Brain microvascular endothelial cell (primary cell): ENCODE data around the gene FBRSL1.
A peak's percentile ranks its signal among the peaks of the same experiment; 100 is the strongest.

Experiments
- DNase-seq: peaks from one replicate; pipeline ENCODE4 v3.0.0-alpha.2; 2020
- H3K27ac ChIP-seq: fragments of 250-450 bp; sonication (Bioruptor Pico); 2 replicates; pipeline ENCODE4 v1.5.1; 2020; ENCODE audit warnings: mild to moderate bottlenecking, moderate library complexity
- H3K27me3 ChIP-seq: fragments of 250-450 bp; sonication (Bioruptor Pico); replicated peaks from 2 replicates; pipeline ENCODE4 v1.5.1; 2020; ENCODE audit warnings: mild to moderate bottlenecking
- H3K36me3 ChIP-seq: fragments of 250-450 bp; sonication (Bioruptor Pico); replicated peaks from 2 replicates; pipeline ENCODE4 v1.5.1; 2020; ENCODE audit warnings: mild to moderate bottlenecking
- H3K4me3 ChIP-seq: 2 replicates; pipeline ENCODE4 v1.5.1; 2011; ENCODE audit warnings: low read depth, mild to moderate bottlenecking, control low read depth, low read length, moderate library complexity
- in situ Hi-C: cut with HindIII; loops from 2 replicates; pipeline ENCODE4 v1.10.0; 2017; ENCODE audit warnings: low sequenced_read_pairs, low pct_ligation_motif_present
- TF ChIP-seq, protein P1 (sequence below): IDR thresholded peaks from 2 replicates; pipeline ENCODE4 v1.5.1; 2011; ENCODE audit warnings: low read depth, mild to moderate bottlenecking, moderate library complexity, low read length, control low read depth, inconsistent platforms; ENCODE audit errors: missing control alignments

FBRSL1 gene

DNA sequence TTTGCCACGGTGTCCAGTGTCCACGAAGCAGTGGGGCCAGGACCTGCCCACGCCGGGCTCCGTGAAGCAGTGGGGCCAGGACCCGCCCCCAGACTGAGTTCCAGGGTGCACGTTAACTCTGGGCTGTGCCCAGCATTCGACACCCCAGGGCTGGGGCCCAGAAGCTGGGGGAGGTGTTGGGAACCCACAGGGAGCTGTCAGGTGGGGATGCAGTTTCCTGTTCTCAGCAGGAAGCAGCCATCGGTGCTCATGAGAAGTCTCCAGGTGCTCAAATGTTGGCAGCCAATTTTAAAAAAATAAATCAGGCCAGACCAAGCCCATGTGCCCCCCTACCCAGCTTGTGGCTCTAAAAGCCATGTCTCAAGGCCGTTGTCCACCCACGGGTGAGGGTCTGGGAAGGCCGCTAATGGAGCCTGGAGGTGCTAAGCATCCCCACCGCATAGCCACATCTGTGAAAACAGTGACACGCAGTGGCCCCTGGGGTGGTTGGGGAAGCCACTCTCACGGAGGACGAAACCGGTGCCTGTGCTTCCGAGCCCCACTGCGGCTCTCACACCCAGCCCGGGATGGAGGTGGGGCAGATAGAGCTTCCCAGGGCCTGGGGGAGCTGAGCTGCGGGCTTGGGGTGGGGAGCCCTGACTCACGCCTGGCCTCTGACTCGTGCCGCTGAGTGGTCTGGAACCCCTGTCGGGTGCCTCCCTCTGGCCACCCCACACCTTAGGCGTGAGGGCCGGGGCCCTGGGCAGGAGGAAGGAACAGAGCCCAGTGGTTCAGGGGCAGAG is 53.5 kb downstream of the FBRSL1 start:
- in situ Hi-C loops, result no loop called here
- Histone ChIP-seq H3K27ac (no peak overlapping the region), H3K4me3 (no peak overlapping the region), H3K27me3 (no peaks in the 10 kb centered on the region), H3K36me3 (no peaks in the 10 kb centered on the region)
- TF ChIP-seq, protein P1, sequence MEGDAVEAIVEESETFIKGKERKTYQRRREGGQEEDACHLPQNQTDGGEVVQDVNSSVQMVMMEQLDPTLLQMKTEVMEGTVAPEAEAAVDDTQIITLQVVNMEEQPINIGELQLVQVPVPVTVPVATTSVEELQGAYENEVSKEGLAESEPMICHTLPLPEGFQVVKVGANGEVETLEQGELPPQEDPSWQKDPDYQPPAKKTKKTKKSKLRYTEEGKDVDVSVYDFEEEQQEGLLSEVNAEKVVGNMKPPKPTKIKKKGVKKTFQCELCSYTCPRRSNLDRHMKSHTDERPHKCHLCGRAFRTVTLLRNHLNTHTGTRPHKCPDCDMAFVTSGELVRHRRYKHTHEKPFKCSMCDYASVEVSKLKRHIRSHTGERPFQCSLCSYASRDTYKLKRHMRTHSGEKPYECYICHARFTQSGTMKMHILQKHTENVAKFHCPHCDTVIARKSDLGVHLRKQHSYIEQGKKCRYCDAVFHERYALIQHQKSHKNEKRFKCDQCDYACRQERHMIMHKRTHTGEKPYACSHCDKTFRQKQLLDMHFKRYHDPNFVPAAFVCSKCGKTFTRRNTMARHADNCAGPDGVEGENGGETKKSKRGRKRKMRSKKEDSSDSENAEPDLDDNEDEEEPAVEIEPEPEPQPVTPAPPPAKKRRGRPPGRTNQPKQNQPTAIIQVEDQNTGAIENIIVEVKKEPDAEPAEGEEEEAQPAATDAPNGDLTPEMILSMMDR, result no peak
- no peak for DNase-seq

- no peaks in the 10 kb centered on the region for H3K27me3 ChIP-seq
- in situ Hi-C loops, result no loop called here
- DNase-seq, result no peak
- TF ChIP-seq, protein P1, result peak; percentile 54
- no peaks in the 10 kb centered on the region for H3K36me3 ChIP-seq
- no peak overlapping the region for H3K27ac ChIP-seq
- no peak overlapping the region for H3K4me3 ChIP-seq
These were observed 54.1 kb downstream of the FBRSL1 start for GRCh38 chr12:132544080-132544397.

DNA sequence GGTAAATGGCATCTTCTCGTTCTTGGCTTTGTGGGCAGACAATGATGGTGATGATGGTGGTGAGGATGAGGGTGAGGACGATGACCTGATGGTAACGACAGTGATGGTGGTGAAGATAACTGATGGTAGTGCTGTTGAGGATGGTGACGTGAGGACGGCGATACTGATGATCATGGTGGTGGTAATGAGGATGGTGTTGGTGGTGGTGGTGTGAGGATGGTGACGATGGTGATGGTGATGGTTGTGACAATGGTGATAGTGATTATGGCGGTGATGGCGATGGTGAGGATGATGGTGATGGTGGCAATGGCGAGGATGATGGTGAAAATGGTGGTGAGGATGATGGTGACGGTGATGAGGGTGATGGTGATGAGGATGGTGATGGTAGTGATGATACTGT is 54.5 kb downstream of the FBRSL1 start:
- Histone ChIP-seq H3K4me3 (no peak overlapping the region), H3K27ac (no peak overlapping the region), H3K27me3 (no peaks in the 10 kb centered on the region), H3K36me3 (no peaks in the 10 kb centered on the region)
- no peak for DNase-seq
- in situ Hi-C loops, result no loop called here
- TF ChIP-seq, protein P1, result no peak

DNA sequence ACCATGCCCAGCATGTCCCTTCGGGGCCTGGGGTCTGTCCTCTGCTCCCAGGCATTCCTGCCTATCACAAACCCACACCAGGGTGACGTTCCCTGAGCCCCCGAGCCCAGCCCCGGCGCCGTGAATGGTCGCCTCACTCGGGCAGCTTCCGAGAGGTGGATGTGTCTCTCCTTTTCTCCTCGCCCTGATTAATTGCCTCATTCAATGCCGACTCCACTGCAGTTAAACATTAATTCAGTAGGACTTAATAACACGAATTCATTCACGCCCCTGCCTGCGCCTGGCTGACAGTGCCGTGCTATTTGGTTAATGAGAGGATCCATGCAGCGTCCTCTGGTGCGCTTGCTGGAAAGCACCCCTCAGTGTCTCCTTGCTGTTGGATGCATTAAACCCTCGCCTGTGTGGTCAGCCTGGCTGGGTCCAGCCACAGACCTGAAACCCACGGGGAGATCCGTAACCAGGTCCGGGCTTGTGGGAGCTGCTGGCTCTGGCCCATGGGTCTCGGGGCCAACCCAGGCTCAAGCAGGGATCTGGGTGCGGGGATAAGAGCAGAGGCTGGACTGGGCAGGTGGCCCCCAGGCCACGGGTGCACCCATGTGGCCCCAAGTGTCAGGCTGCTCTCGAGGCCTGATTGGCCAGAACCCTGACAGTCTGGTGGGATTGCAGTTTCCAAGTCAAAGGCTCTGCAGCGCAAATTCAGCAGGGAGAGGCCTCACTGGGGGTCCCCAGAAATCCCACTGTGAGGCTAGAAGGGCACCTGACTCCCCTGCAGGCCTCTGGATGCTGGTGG is 55.4 kb downstream of the FBRSL1 start:
- H3K27ac ChIP-seq, result no peak overlapping the region
- H3K27me3 ChIP-seq, result no peaks in the 10 kb centered on the region
- no peaks in the 10 kb centered on the region for H3K36me3 ChIP-seq
- in situ Hi-C loops, result no loop called here
- H3K4me3 ChIP-seq, result no peak overlapping the region
- TF ChIP-seq, protein P1, result no peak
- no peak for DNase-seq

GRCh38 chr12:132545955-132546354 is 56.0 kb downstream of the FBRSL1 start:
- TF ChIP-seq, protein P1, result no peak
- H3K4me3 ChIP-seq, result no peak overlapping the region
- no peak for DNase-seq

More at GRCh38 chr12:132545955-132546354, 56.0 kb downstream of the FBRSL1 start:
- Histone ChIP-seq H3K27ac (no peak overlapping the region), H3K27me3 (no peaks in the 10 kb centered on the region), H3K36me3 (no peaks in the 10 kb centered on the region)
- in situ Hi-C loops, result no loop called here
